Right renal pelvis (tissue), 4 donors: ENCODE measurements around the gene BCL11A. TPM values are rescaled to one million over a fixed set of nuclear protein-coding genes. Genes with fewer than 3 reads are reported as not detected.

ENCODE experiments used
- DNase-seq, 4 donors: peaks; one replicate each; pipeline ENCODE4 v3.0.0-alpha.2; 2013; ENCODE audit warnings: low read depth in 4 of 4, low spot score in 3 of 4, missing footprints in 1 of 4
- polyA plus RNA-seq, 4 donors: library from polyadenylated mRNA; unstranded; fragments of 120-200 nt; gene quantifications; one replicate each; pipeline ENCODE4 v1.2.1, GENCODE V29; 2013; ENCODE audit not compliant: insufficient read length in 4 of 4

BCL11A gene
- polyA plus RNA-seq, 4 donors = 12.1 to 16.4 (median 13.4) TPM

DNA sequence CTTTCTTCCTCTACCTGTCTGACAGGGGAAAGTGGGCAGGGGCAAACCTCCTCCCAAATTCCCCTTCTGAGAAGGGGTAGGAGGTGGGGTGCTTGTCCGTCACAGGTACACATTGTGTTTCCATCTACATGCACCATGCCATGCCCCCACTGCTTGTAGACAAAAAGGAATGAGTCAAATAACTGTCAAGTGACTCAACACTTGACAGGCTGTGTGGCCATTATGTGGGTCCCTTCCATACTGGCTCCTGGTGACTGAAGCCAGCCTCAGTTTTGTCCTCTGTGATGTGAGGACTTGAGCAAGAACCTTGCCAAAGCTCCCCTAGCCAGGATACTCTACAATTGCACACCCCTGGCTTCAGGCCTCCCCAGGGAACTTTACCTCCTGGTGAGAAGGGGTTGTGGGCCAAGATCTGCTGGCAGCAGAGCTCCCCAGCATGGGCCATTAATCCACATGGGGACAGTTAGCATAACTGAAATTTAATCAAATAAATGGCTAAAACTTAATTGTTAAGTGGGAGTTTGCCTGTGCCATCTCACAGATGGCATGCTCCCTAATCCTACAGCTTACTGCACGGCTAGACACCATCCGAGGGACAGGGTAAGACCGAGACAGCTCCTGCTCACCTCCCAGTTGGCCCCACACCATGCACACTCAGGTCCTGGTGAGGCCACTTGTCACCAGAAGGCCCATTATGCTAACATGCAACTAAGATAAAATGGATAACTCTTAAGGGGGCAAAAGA lies 140.2 kb downstream of the BCL11A start:
- DNase-seq = no peak

DNA sequence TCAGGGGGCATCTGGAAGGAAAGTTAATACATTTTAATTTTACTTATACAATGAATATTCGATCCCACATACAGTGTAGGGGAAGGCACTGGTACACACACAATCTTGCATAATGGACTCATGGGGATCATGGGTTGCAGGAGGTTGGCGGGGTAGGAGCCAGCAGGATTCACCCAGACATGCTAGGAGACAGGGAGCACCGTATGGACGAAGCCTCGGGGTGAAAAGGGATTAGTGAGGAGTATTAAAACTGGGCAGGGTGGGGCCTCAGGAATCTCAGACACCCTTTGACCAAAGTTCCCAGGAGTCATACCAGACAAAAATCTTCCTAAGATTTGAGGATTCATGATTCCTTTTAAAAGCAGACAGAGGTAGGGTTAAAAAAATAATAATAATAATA lies 140.8 kb downstream of the BCL11A start:
- no peak for DNase-seq

DNA sequence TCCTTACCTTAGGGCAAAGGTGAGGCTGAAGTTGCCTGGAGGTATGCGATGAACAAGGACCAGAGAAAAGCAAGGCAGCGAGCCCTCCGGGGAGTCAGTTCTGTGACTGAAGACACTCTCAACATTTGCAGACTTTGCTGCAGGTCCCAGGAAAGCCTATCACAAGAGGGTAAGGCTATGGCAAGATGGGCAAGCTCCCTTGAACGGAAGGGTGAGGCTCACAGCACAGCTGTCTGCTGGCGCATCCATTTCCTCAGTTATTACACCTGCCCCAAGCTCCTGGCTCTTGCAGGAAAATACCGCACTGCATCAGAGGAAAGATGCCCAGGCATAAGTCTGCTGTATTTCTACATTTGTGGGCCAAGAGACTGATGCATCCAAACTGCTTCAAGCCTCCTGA lies 141.4 kb downstream of the BCL11A start:
- no peak for DNase-seq

DNA sequence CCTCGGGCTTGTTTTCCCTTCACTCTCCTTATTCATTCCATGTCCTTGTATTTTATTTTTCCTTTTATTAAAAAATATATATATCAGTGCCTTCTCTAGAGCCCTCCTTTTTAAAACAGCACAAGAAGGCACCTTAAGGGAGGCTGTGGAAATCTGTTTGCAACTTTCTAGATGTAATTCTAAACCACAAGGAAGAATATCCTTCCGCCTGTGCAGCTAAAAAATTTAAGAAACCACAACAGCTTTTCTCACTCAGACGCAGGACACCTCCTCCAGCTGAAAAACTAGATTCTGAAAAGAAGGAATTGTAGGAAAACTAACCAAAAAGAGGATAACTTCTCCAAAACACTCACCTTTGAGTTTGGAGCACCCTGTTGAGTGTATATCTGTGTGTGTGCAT lies 142.2 kb downstream of the BCL11A start:
- no peak for DNase-seq

DNA sequence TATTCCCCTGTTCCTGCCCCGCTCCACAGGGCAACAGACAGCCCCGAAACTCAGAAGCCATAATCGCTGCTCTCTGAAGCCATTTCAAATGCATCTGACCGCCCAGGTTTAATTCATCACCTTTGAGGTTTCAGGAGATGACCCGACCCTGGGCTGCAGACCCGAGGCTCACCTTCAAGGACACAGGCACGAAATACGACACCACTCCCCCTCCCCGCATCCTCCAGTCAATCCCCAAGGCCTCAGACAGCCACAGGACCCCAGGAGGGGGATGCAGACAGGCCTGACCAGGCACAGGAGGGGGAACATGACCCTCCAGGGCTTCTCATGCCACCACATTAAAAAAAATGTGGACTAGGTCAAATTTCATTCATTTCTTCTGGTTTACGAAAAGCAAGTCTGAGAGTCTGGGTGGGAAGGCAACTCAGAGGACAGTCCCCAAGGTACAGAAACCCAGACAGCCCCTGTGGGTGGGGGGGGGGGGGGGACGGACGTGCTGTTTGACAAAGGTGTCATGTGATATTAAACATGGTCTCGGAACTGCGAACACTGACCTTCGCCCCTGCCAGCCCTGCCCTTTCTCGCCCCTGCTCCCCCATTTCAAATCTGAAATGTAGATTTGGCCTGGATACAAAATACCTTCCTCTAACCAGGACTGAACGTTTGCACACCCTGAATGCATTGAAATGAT lies 142.9 kb downstream of the BCL11A start:
- DNase-seq = no peak

DNA sequence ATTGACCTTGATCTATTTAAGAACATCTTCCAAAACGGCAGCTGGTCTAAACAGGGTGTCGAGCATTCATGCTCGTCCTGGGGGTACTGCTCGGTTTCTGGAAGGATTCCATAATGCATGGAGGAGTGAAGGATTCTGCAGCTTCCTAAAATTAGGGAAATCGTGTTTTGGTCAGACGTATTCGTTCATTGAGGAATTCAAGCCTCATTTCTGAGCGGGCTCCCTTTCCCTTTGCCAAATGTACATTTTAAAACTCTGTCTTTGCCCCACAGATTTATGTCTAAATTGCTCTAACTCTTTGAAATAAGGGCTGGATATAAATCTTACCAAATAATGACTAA lies 144.0 kb downstream of the BCL11A start:
- DNase-seq = no peak

DNA sequence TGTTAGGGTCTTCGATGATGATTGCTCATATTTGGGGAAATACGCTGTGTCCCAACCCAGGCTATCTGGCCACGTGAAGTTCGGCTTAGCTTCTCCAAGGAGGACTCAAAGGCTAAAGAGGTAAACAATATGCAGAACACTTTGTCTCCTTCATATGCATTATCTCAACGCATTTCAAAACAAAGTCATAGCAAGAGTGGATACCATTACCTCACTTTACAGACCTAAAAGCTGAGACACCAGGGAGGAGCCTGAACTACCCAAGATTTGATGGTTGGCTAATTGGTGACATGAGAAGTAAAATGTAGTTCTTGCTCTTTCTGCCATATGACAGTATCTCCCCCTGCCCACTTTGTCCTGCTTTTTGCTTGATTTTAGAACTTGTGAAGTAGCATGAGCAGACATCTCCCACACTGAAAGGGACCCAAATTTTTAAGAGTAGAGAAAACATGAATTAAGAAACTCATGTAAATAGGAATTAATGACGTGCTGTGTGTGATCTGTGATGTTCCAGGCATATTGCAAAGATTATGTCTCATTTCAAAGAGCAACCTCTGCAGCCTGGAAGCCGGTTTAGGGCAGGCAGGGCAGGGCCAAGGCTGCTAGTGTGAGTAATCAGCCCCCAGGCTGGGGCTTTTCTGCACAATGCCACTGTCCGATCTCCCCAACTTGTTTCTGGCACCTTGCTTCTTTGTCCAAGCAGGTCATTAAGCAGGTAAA lies 144.5 kb downstream of the BCL11A start:
- no peak for DNase-seq

DNA sequence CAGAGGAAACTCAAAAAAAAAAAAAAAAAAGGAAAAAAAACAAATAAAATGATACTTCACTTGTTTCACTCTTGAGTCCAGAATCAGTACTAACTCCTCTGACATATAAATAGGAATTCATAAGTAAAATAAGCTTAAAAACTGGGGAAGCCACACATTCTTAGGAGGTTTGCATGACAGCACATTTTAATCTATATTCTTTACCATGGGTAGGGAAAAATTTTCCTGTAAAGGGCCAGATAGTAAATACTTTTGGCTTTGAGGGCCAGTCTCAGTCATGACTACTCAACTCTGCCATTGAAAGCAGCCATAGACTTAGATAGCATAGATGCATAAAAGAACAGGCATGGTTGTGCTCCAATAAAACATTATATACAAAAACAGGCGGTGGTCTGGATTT lies 145.2 kb downstream of the BCL11A start:
- DNase-seq = no peak

DNA sequence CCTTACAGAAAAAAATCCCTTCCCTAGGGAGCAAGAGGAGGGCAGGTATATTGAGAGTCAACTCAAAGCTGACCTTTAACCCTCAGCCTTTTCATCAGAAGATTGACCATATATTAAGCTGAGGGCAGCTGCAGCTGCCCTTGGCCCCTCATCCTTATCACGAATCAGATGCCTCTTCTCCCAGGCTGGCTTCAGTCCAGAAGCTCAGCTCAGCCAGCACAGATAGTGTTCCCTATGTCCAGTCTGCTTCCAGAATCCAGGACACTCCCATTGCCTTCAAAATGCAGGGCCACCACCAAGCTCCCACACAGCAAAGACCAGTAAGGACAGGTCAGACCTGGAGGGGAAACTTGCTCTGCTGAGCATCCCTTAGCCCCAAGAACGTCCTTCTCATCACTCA lies 146.1 kb downstream of the BCL11A start:
- DNase-seq = no peak

DNA sequence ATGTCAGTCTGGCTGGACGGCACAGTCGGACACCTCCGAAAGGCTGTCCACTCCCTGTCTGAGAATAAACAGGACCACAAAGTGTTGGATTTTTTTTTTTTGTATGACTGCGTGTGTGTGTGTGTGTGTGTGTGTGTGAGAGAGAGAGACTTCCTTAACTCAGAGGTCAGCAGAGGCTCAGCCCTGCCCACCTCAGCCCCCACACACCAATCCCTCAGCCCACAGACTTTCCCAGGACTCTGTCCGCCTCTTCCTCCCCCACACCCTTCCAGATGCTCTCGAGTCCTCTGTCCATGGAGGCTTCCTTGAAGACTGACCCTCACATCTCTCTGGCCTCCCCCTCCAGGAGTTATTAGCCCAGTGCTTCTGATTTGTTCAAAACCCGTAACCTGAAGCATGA lies 147.3 kb downstream of the BCL11A start:
- DNase-seq = no peak

DNA sequence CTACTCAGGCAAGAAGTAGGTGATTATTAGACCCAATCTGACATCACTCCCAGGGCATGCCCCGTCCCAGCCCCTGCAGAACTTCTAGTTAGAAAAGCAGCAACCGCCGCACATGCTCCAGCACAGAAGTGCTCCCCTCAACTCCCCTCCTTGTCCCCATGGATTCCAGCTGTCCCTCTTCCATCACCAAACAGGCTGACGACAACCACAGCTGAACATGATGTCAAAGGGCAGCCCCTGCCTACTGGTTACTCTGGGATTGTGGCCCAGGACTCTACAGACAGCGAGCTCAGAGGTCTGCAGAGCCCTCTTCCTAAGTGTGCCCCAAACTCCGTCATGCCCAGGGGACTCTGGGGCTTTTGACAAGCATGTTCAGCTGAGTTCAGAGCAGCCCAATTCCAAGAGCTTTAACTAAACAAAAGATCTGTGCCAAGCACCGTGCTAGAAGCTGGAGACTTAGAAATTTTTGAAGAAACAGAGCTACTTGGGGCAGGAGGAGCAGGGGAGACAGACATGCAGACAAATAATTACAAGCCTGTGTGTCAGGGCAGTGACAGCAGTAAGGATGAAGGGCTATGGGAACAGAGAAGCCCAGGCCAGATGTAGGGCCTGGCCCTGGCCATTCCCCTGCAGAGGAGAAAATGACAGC lies 148.1 kb downstream of the BCL11A start:
- DNase-seq = no peak

Other genes starting within 250 kb of the BCL11A start
- 10 to 100 TPM; 19.3 to 27.0 (median 24.5) TPM for gene PAPOLG, start 202.6 kb upstream of the BCL11A start, polyA plus RNA-seq